SIG-M5 treated with dmso at 0.1 percent for 504 hours (cell line): ENCODE results near the gene PLAAT1.

ENCODE experiments used
- DNase-seq: peaks from one replicate; lab custom pipeline; 2025; ENCODE audit not compliant: unreplicated experiment; lab: John Stamatoyannopoulos, UW

The PLAAT1 gene

DNA sequence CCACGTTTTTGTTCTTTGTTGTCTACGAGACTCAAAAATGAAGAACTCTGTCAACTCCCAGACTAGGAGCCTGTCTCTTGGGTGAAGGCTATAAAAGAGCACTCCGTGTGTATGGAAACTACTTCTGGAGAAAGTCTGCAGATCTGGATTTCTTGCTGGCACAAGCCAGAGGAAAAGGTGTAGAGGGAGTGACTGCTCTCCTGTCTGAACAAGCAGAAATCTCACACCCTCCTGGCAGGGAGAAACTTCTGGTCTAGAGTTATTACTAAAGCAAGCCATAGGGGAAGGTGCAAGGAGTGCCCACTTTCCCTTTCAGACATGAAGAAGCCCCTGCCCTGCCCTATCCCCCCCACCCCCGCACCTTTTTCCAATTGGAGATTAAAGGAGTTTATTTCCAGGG lies 9.5 kb downstream of the PLAAT1 start:
- no peak for DNase-seq

GRCh38 chr3:193253986-193254660 lies 13.1 kb downstream of the PLAAT1 start:
- DNase-seq, result no peak

GRCh38 chr3:193261970-193262369 lies 20.9 kb downstream of the PLAAT1 start:
- DNase-seq, result no peak

- no peak for DNase-seq
Measured at GRCh38 chr3:193262707-193263106, 21.7 kb downstream of the PLAAT1 start.

DNA sequence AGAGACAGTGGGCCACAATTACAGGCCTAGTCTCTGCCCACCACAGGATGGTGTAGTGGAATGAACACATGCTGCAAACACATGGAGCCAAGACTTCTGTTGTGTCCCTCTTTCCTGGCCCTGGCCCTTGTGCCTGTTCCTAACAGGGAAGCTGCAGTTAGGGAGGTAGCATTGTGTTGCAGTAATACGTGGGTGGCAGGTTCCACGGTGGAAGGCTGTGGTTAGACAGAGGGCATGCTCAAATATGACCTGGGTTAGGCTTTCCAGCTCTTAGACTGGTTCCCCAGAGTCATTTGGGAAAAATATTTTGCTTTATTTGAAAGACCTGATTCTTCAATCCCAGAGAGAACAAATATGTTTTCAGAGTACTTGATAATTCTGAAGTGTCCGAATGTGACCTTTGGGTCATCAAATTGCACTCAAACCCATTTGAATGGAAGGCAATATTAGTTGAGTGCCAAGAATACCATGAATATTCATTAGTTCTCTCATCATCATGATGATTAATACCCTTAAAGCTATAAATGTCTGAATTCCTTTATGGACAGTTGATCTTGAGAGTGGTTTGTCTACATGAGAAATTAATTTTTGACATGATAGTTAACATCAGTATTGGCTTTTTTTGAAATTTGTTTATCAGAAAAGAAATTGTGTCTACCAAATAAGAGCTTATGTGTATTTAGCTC lies 28.5 kb downstream of the PLAAT1 start:
- DNase-seq, result no peak

GRCh38 chr3:193270451-193270850 lies 29.4 kb downstream of the PLAAT1 start:
- DNase-seq, result no peak

- no peak for DNase-seq
Measured at GRCh38 chr3:193271101-193271840, 30.2 kb downstream of the PLAAT1 start.

- DNase-seq, result no peak
Measured at GRCh38 chr3:193292386-193292785, 51.4 kb downstream of the PLAAT1 start.

DNA sequence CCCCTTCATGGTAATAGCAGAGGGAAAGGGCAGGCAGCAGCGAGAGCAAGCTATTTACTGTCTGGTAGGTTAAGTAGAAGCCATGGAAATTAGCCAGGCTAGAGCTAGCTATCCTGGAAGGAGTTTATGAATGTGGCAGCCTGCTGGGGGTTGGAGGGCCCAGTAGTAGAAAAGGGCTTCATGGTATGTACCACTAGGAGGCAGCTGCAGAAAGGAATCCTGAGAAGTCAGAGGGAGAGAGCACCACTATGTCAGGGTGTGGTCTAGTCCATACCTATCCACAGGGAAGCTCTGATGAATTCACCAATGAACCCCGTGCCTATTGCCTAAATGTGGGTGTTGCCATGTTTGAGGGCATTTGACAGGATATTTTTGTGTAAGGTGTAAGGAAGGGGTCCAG lies 55.0 kb downstream of the PLAAT1 start:
- no peak for DNase-seq

- DNase-seq, result no peak
Measured at GRCh38 chr3:193297421-193297820, 56.4 kb downstream of the PLAAT1 start.

- DNase-seq, result no peak
Measured at GRCh38 chr3:193301433-193301832, 60.4 kb downstream of the PLAAT1 start.

DNA sequence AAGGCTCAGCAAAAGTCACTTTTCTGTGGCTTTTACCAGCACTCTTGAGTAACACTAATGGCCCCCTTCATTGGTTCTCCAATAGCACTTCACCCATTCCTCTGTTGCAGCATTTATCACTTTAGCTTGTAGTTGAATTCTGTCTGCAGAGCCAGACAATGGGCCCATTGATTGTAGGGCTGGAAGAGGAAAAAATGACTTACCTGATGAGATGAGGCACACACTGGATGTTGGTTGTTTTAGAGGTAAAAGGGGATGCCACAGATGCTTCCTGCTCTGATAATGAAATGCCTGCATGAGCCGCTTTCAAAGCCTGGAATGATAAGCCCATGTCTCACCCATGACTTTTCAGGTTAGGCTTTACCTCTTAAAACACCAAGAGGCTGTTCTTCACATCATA lies 64.3 kb downstream of the PLAAT1 start:
- no peak for DNase-seq

GRCh38 chr3:193310914-193311723 lies 70.1 kb downstream of the PLAAT1 start:
- DNase-seq, result no peak

- no peak for DNase-seq
Measured at GRCh38 chr3:193313061-193313958, 72.3 kb downstream of the PLAAT1 start.

GRCh38 chr3:193314161-193314560 lies 73.1 kb downstream of the PLAAT1 start:
- no peak for DNase-seq

DNA sequence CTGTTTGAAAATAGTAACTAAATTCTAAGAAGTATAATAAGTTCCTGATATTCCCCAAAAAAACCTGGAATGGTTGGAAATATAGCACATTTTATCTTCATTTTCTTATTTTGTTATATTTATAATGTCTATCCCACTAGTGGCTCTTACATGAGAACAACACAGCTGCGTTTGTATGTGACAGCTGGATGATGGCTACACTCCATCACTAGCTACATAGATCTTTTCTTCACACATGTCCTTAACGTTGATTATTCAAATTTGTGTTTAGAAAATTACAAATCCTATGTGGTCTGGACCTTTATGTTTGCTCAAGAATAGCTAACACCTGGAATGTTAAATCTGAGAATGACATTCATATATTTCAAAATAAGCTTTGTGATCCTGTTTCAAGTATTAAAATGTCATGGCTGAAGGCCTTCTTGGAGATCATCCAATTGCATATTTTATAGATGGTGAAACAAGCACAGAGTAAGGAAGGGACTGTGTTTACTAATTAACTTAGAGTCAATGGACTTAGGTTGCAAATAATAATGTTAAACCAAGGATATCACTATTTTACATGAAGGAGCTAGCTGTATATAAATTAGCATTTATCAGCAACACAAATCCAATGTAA lies 76.8 kb downstream of the PLAAT1 start:
- no peak for DNase-seq
